Osteoblast (primary cell): ENCODE data around the gene GREB1. TPM values are rescaled to one million over a fixed set of nuclear protein-coding genes. Genes with fewer than 3 reads are reported as not detected.

Source experiments
- DNase-seq: peaks from one replicate; pipeline ENCODE4 v3.0.0; 2011; ENCODE audit warnings: low spot score, mixed read lengths; ENCODE audit not compliant: insufficient read length; ENCODE audit errors: missing footprints
- H2AFZ ChIP-seq: 2 replicates; pipeline ENCODE4 v1.6.0; 2011; ENCODE audit warnings: mild to moderate bottlenecking, low read length
- H3K27ac ChIP-seq: 2 replicates; pipeline ENCODE4 v1.5.1; 2011; ENCODE audit warnings: mild to moderate bottlenecking, low read depth, low read length, moderate library complexity
- H3K27me3 ChIP-seq: 2 replicates; pipeline ENCODE4 v1.6.0; 2012; ENCODE audit warnings: mild to moderate bottlenecking, control low read depth, inconsistent platforms, low read length, moderate library complexity; ENCODE audit not compliant: insufficient read depth
- H3K36me3 ChIP-seq: 2 replicates; pipeline ENCODE4 v1.5.1; 2011; ENCODE audit warnings: mild to moderate bottlenecking, low read length, control low read depth, moderate library complexity; ENCODE audit not compliant: insufficient read depth
- H3K4me1 ChIP-seq: 2 replicates; pipeline ENCODE4 v1.5.1; 2011; ENCODE audit warnings: mild to moderate bottlenecking, low read length, control low read depth, moderate library complexity; ENCODE audit not compliant: insufficient read depth
- H3K4me2 ChIP-seq: 2 replicates; pipeline ENCODE4 v1.6.0; 2011; ENCODE audit warnings: mild to moderate bottlenecking, low read length; ENCODE audit not compliant: insufficient read depth
- H3K4me3 ChIP-seq: fragments of 200-600 bp; sonication (generic); 3 replicates; pipeline ENCODE4 v1.5.1; 2012; ENCODE audit warnings: mild to moderate bottlenecking, low read length, inconsistent platforms; ENCODE audit not compliant: insufficient read depth
- H3K79me2 ChIP-seq: 2 replicates; pipeline ENCODE4 v1.6.0; 2012; ENCODE audit warnings: mild to moderate bottlenecking, low read length, control low read depth, inconsistent platforms; ENCODE audit not compliant: insufficient read depth
- H3K9me3 ChIP-seq: 2 replicates; pipeline ENCODE4 v1.5.1; 2011; ENCODE audit warnings: low read depth, low read length, control low read depth
- H4K20me1 ChIP-seq: 2 replicates; pipeline ENCODE4 v1.6.0; 2012; ENCODE audit warnings: mild to moderate bottlenecking, low read length, control low read depth; ENCODE audit not compliant: insufficient read depth
- total RNA-seq: library from RNA; depleted of rRNA; stranded (reverse); fragments of >200 nt; gene quantifications from 2 replicates; pipeline ENCODE4 v1.2.3, GENCODE V29; 2012
- TF ChIP-seq, protein P1 (sequence below): IDR thresholded peaks from 2 replicates; pipeline ENCODE4 v1.5.1; 2011; ENCODE audit warnings: mild to moderate bottlenecking, low read depth, low read length, moderate library complexity; ENCODE audit errors: extremely low read depth

Gene GREB1
- total RNA-seq, 1 donor, result 1.1 TPM

- no peak overlapping the region for H2AFZ ChIP-seq
- no peaks in the 10 kb centered on the region for H3K9me3 ChIP-seq
- no peak overlapping the region for H3K27ac ChIP-seq
- H3K36me3 ChIP-seq, result no peaks in the 10 kb centered on the region
- TF ChIP-seq, protein P1, sequence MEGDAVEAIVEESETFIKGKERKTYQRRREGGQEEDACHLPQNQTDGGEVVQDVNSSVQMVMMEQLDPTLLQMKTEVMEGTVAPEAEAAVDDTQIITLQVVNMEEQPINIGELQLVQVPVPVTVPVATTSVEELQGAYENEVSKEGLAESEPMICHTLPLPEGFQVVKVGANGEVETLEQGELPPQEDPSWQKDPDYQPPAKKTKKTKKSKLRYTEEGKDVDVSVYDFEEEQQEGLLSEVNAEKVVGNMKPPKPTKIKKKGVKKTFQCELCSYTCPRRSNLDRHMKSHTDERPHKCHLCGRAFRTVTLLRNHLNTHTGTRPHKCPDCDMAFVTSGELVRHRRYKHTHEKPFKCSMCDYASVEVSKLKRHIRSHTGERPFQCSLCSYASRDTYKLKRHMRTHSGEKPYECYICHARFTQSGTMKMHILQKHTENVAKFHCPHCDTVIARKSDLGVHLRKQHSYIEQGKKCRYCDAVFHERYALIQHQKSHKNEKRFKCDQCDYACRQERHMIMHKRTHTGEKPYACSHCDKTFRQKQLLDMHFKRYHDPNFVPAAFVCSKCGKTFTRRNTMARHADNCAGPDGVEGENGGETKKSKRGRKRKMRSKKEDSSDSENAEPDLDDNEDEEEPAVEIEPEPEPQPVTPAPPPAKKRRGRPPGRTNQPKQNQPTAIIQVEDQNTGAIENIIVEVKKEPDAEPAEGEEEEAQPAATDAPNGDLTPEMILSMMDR, result no peak
- H3K4me1 ChIP-seq, result no peaks in the 10 kb centered on the region
- peaks cover 29% of the 10 kb centered on the region for H3K27me3 ChIP-seq
- no peak for DNase-seq
- H3K4me3 ChIP-seq, result no peak overlapping the region
- no peaks in the 10 kb centered on the region for H4K20me1 ChIP-seq
- H3K4me2 ChIP-seq, result no peak overlapping the region
- no peaks in the 10 kb centered on the region for H3K79me2 ChIP-seq
Observed at GRCh38 chr2:11651856-11652548, 118.2 kb downstream of the GREB1 start.

DNA sequence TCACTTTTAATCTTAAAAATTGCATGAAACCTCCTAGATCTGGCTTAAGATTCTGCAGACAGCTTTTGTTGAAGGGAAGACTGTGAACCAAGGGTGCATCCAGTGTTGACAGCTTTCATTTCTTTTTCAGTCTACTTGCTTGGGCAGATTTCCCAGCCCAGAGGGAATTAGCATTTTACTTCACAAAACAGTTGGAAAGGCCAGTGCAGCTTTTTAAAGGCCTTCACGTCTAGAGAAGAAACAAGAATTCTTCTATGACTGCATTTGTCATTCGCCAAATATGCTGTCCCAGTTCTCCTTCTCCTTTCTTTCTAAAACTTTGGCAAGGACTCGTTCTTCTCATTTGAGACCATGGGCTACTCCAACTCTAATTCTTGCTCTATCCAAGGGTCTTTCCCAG is 118.7 kb downstream of the GREB1 start:
- no peaks in the 10 kb centered on the region for H3K36me3 ChIP-seq
- H2AFZ ChIP-seq, result no peak overlapping the region
- peaks cover 29% of the 10 kb centered on the region for H3K27me3 ChIP-seq
- no peaks in the 10 kb centered on the region for H4K20me1 ChIP-seq
- H3K4me3 ChIP-seq, result no peak overlapping the region
- no peaks in the 10 kb centered on the region for H3K9me3 ChIP-seq
- no peak overlapping the region for H3K4me2 ChIP-seq
- TF ChIP-seq, protein P1, result no peak
- H3K27ac ChIP-seq, result no peak overlapping the region
- no peaks in the 10 kb centered on the region for H3K4me1 ChIP-seq
- DNase-seq, result no peak
- H3K79me2 ChIP-seq, result no peaks in the 10 kb centered on the region

DNA sequence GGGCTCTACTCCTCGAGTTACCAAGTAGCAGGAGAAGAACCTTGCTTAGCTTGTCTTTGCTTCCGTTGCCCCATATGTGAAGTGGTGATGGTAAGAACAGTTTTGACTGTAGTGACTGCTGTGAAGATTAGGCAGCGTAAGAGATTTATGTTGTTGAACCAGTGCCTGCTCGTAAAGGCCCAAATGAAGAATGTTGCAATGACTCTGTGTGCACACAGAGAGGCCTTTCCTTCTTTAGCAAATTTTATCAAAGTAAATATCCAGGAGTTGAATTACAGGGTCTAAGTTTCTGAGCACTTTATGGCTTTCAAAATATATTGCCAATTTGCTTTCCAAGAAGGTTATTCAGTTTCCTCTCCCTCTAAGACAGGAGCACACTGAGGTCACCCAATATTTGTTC is 121.7 kb downstream of the GREB1 start:
- Histone ChIP-seq H3K27me3 (peaks cover 14% of the 10 kb centered on the region), H3K4me1 (no peaks in the 10 kb centered on the region), H3K4me3 (no peak overlapping the region), H3K79me2 (no peaks in the 10 kb centered on the region), H4K20me1 (no peaks in the 10 kb centered on the region), H3K27ac (no peak overlapping the region), H2AFZ (no peak overlapping the region), H3K9me3 (no peaks in the 10 kb centered on the region), H3K36me3 (no peaks in the 10 kb centered on the region), H3K4me2 (no peak overlapping the region)
- DNase-seq, result no peak
- TF ChIP-seq, protein P1, result no peak

GRCh38 chr2:11656252-11656651 is 122.4 kb downstream of the GREB1 start:
- H4K20me1 ChIP-seq, result no peaks in the 10 kb centered on the region
- H2AFZ ChIP-seq, result no peak overlapping the region
- no peak overlapping the region for H3K4me2 ChIP-seq
- no peaks in the 10 kb centered on the region for H3K36me3 ChIP-seq
- H3K4me3 ChIP-seq, result no peak overlapping the region
- peaks cover 15% of the 10 kb centered on the region for H3K27me3 ChIP-seq
- H3K9me3 ChIP-seq, result no peaks in the 10 kb centered on the region
- no peak overlapping the region for H3K27ac ChIP-seq
- TF ChIP-seq, protein P1, result no peak
- H3K79me2 ChIP-seq, result no peaks in the 10 kb centered on the region
- DNase-seq, result no peak
- no peaks in the 10 kb centered on the region for H3K4me1 ChIP-seq
